Activated T-cell treated with anti-CD3 and anti-CD28 coated beads for 1 hour (primary cell): ENCODE results near the gene SCARB1.

Experiments
- DNase-seq: peaks from one replicate; pipeline ENCODE4 v3.0.0-alpha.2; 2020; ENCODE audit warnings: low read depth

SCARB1 gene

GRCh38 chr12:124796303-124796960 is 67.2 kb downstream of the SCARB1 start:
- no peak for DNase-seq

GRCh38 chr12:124795081-124795948 is 68.3 kb downstream of the SCARB1 start:
- DNase-seq, result no peak

GRCh38 chr12:124792961-124793441 is 70.7 kb downstream of the SCARB1 start:
- no peak for DNase-seq

GRCh38 chr12:124792156-124792555 is 71.5 kb downstream of the SCARB1 start:
- no peak for DNase-seq

- no peak for DNase-seq
Measured at GRCh38 chr12:124790650-124791400, 72.8 kb downstream of the SCARB1 start.

GRCh38 chr12:124788936-124789555 is 74.6 kb downstream of the SCARB1 start:
- no peak for DNase-seq

GRCh38 chr12:124786061-124786964 is 77.4 kb downstream of the SCARB1 start:
- no peak for DNase-seq

GRCh38 chr12:124784871-124785572 is 78.6 kb downstream of the SCARB1 start:
- no peak for DNase-seq

GRCh38 chr12:124783087-124783486 is 80.6 kb downstream of the SCARB1 start:
- no peak for DNase-seq

GRCh38 chr12:124782132-124782531 is 81.5 kb downstream of the SCARB1 start:
- DNase-seq, result no peak

GRCh38 chr12:124780752-124781685 is 82.6 kb downstream of the SCARB1 start:
- DNase-seq, result no peak

GRCh38 chr12:124780336-124780735 is 83.3 kb downstream of the SCARB1 start:
- DNase-seq, result no peak

- DNase-seq, result no peak
Measured at GRCh38 chr12:124779161-124780141, 84.2 kb downstream of the SCARB1 start.

- DNase-seq, result no peak
Measured at GRCh38 chr12:124778411-124778810, 85.3 kb downstream of the SCARB1 start.

- DNase-seq, result no peak
Measured at GRCh38 chr12:124777399-124778372, 86.0 kb downstream of the SCARB1 start.

GRCh38 chr12:124776125-124776513 is 87.5 kb downstream of the SCARB1 start:
- DNase-seq, result no peak
